Measurements from ENCODE around the gene FBL. TPM values are rescaled to one million over a fixed set of nuclear protein-coding genes. Genes with fewer than 3 reads are reported as not detected.

Gene FBL
- total and polyA plus RNA-seq, 10 of the 15 experiments (the other 5 are each of a cell fraction or from before 2014, with no cell fraction given), result 156 to 1,083 (median 478) TPM

DNA sequence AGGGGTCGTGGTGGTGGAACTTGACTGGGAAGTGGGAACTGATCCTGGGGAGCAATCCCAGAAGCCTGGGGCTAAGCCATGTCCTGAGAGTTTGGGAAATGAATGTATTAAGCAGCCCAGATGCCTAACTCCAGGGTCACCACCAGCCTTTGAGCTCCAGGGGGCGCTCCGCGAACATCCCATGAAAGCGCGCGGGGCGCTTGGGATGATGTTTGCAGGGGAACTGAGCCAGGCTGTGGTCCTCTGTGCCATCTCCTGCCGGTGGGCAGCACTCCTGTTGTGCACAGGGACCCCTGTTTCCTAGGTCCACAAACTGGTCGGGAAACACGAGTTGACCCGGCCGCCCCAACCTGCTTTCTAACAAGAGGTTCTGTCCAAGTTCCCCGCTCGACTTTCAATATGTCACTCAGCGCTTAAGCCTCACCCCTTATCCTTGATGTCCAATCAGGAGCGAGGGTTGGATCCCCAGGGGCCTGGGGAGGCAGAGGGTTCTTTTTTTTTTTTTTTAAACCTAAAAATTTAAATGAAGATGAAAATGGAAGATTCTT lies 53.1 kb downstream of the FBL start (continued):
- TF ChIP-seq RB1 (IDR thresholded peaks at IDR 0.05; ENCODE audit: borderline replicate concordance) (peak; percentile 97; the same call in 1 of the 2 replicates), SMAD1 (IDR thresholded peaks at IDR 0.05; ENCODE audit: low read depth, partially characterized antibody) (no peak), TCF12 (IDR thresholded peaks at IDR 0.05; ENCODE audit: low read depth, low read length) (no peak), CEBPB (IDR thresholded peaks at IDR 0.05; ENCODE audit: borderline replicate concordance in 1 of 2, low read depth in 2 of 2, low read length in 2 of 2) (no peak), YBX1 (IDR thresholded peaks at IDR 0.05) (no peak), CHD1 (IDR thresholded peaks at IDR 0.05; ENCODE audit: low read depth, low read length) (no peak), ATF2 (IDR thresholded peaks at IDR 0.05; ENCODE audit: low read length) (no peak), BCLAF1 (IDR thresholded peaks at IDR 0.05) (no peak), ZZZ3 (IDR thresholded peaks at IDR 0.05; ENCODE audit: control insufficient read depth, insufficient read length, low read depth) (no peak), SMARCA5 (IDR thresholded peaks at IDR 0.05) (peak; percentile 53; the same call in 1 of the 2 replicates), BACH1 (IDR thresholded peaks at IDR 0.05; ENCODE audit: borderline replicate concordance) (no peak), PKNOX1 (IDR thresholded peaks at IDR 0.05) (peak; percentile 97), BRCA1 (IDR thresholded peaks at IDR 0.05; ENCODE audit: low read depth, low read length) (no peak), EED (IDR thresholded peaks at IDR 0.05; ENCODE audit: low read depth) (peak; percentile 52; the same call in 1 of the 2 replicates), EP300 (IDR thresholded peaks at IDR 0.05; ENCODE audit: borderline replicate concordance in 1 of 2, control insufficient read depth in 1 of 2, low read depth in 2 of 2, low read length in 2 of 2) (no peak), RUNX3 (IDR thresholded peaks at IDR 0.05; ENCODE audit: low read length) (peak; percentile 45; the same call in 1 of the 2 replicates), CTCF (IDR thresholded peaks at IDR 0.05 in 2 of 3, conservative IDR thresholded peaks at IDR 0.05 in 1 of 3; ENCODE audit: control insufficient read depth in 2 of 3, extremely low read depth in 1 of 3, insufficient read depth in 1 of 3, low read depth in 3 of 3, low read length in 3 of 3) (peak; percentile 91 to 96 (median 94)), EGR1 (IDR thresholded peaks at IDR 0.05; ENCODE audit: borderline replicate concordance in 1 of 2, low read depth in 2 of 2, low read length in 2 of 2) (no peak), LARP7 (IDR thresholded peaks at IDR 0.05) (peak; percentile 58; the same call in 1 of the 2 replicates)
- TF ChIP-seq, protein P1, sequence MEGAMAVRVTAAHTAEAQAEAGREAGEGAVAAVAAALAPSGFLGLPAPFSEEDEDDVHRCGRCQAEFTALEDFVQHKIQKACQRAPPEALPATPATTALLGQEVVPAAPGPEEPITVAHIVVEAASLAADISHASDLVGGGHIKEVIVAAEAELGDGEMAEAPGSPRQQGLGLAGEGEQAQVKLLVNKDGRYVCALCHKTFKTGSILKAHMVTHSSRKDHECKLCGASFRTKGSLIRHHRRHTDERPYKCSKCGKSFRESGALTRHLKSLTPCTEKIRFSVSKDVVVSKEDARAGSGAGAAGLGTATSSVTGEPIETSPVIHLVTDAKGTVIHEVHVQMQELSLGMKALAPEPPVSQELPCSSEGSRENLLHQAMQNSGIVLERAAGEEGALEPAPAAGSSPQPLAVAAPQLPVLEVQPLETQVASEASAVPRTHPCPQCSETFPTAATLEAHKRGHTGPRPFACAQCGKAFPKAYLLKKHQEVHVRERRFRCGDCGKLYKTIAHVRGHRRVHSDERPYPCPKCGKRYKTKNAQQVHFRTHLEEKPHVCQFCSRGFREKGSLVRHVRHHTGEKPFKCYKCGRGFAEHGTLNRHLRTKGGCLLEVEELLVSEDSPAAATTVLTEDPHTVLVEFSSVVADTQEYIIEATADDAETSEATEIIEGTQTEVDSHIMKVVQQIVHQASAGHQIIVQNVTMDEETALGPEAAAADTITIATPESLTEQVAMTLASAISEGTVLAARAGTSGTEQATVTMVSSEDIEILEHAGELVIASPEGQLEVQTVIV (IDR thresholded peaks at IDR 0.05; ENCODE audit: borderline replicate concordance, partially characterized antibody), result no peak

Measured in GM12878 (cell line).